ENCODE data around the gene MRPS23.

Gene MRPS23

GRCh38 chr17:57834146-57834741 lies 15.6 kb downstream of the MRPS23 start:
- DNase-seq = peak; percentile 2

- peak; percentile 67 for DNase-seq
Observed at GRCh38 chr17:57833179-57833939, 16.5 kb downstream of the MRPS23 start.

GRCh38 chr17:57832314-57833178 lies 17.3 kb downstream of the MRPS23 start:
- DNase-seq = no peak

- no peak for DNase-seq
Observed at GRCh38 chr17:57830880-57831279, 19.0 kb downstream of the MRPS23 start.

GRCh38 chr17:57823469-57824401 lies 26.1 kb downstream of the MRPS23 start:
- DNase-seq = no peak

GRCh38 chr17:57819867-57820266 lies 30.0 kb downstream of the MRPS23 start:
- no peak for DNase-seq

GRCh38 chr17:57819285-57819684 lies 30.6 kb downstream of the MRPS23 start:
- DNase-seq = no peak

GRCh38 chr17:57818066-57818465 lies 31.8 kb downstream of the MRPS23 start:
- DNase-seq = no peak

GRCh38 chr17:57817299-57817698 lies 32.5 kb downstream of the MRPS23 start:
- DNase-seq = no peak

- no peak for DNase-seq
Observed at GRCh38 chr17:57814421-57814820, 35.4 kb downstream of the MRPS23 start.

- peak; percentile 35 for DNase-seq
Observed at GRCh38 chr17:57811638-57812280, 38.1 kb downstream of the MRPS23 start.

GRCh38 chr17:57810721-57811637 lies 38.9 kb downstream of the MRPS23 start:
- peak; percentile 93 for DNase-seq

- no peak for DNase-seq
Observed at GRCh38 chr17:57809879-57810278, 40.0 kb downstream of the MRPS23 start.

- no peak for DNase-seq
Observed at GRCh38 chr17:57808882-57809281, 41.0 kb downstream of the MRPS23 start.

GRCh38 chr17:57806167-57806830 lies 43.5 kb downstream of the MRPS23 start:
- peak; percentile 32 for DNase-seq

- no peak for DNase-seq
Observed at GRCh38 chr17:57803021-57803420, 46.8 kb downstream of the MRPS23 start.

- DNase-seq = no peak
Observed at GRCh38 chr17:57801044-57801711, 48.7 kb downstream of the MRPS23 start.

- no peak for DNase-seq
Observed at GRCh38 chr17:57794841-57795240, 55.0 kb downstream of the MRPS23 start.

- no peak for DNase-seq
Observed at GRCh38 chr17:57788725-57789124, 61.1 kb downstream of the MRPS23 start.

GRCh38 chr17:57785022-57785421 lies 64.8 kb downstream of the MRPS23 start:
- DNase-seq = no peak
